Vagina (tissue), 2 donors: Measurements from ENCODE around the gene CHCHD4. TPM values are rescaled to one million over a fixed set of nuclear protein-coding genes. Genes with fewer than 3 reads are reported as not detected.

Experiments
- DNase-seq, 2 donors: peaks; one replicate each; pipeline ENCODE4 v3.0.0-alpha.2; 2017; ENCODE audit errors: extremely low spot score in 2 of 2
- H3K27ac ChIP-seq: fragments of 200-600 bp; sonication (generic); one replicate; pipeline ENCODE4 v1.5.1; 2019
- H3K27me3 ChIP-seq: fragments of 200-600 bp; sonication (generic); one replicate; pipeline ENCODE4 v1.5.1; 2019
- H3K36me3 ChIP-seq, 2 donors: fragments of 200-600 bp; sonication (generic); one replicate each; pipeline ENCODE4 v1.5.1; 2017 to 2019
- H3K4me1 ChIP-seq: fragments of 200-600 bp; sonication (generic); one replicate; pipeline ENCODE4 v1.5.1; 2019
- H3K4me3 ChIP-seq, 2 donors: fragments of 200-600 bp; sonication (generic); 1 replicate in 1 of 2; 2 replicates in 1 of 2; pipeline ENCODE4 v1.5.1; 2016 to 2019
- H3K9me3 ChIP-seq: fragments of 200-600 bp; sonication (generic); one replicate; pipeline ENCODE4 v1.5.1; 2019
- POLR2A ChIP-seq, 2 donors: fragments of 450-650 bp; IDR thresholded peaks; one replicate each; pipeline ENCODE4 v1.6.1; 2017; ENCODE audit warnings: antibody characterized with exemption in 2 of 2, mild to moderate bottlenecking in 2 of 2, moderate library complexity in 2 of 2
- POLR2AphosphoS5 ChIP-seq, 2 donors: sonication (generic); formaldehyde crosslinking; IDR thresholded peaks; one replicate each; pipeline ENCODE4 v1.9.0; 2017; ENCODE audit warnings: antibody characterized with exemption in 2 of 2, mild to moderate bottlenecking in 2 of 2, low read depth in 1 of 2; ENCODE audit not compliant: insufficient read depth in 1 of 2
- intact Hi-C: fragments of 100-400 bp; cut with DNase I; formaldehyde crosslinking; loops from one replicate; pipeline ENCODE4 v1.15.1; 2023
- total RNA-seq: library from RNA; depleted of rRNA; stranded (reverse); fragments of >200 nt; gene quantifications from one replicate; pipeline ENCODE4 v1.2.3, GENCODE V29; 2016
- TF ChIP-seq, protein P1 (sequence below), 3 experiments: fragments of 450-650 bp in 2 of 3; fragments of 200-600 bp in 1 of 3; sonication (generic) in 1 of 3; IDR thresholded peaks; one replicate each; pipeline ENCODE4 v1.5.1; 2017 to 2019; ENCODE audit warnings: antibody characterized with exemption in 3 of 3, mild to moderate bottlenecking in 2 of 3, moderate library complexity in 2 of 3

The CHCHD4 gene
- total RNA-seq, 1 donor from 2014 or later: 10.6 TPM

DNA sequence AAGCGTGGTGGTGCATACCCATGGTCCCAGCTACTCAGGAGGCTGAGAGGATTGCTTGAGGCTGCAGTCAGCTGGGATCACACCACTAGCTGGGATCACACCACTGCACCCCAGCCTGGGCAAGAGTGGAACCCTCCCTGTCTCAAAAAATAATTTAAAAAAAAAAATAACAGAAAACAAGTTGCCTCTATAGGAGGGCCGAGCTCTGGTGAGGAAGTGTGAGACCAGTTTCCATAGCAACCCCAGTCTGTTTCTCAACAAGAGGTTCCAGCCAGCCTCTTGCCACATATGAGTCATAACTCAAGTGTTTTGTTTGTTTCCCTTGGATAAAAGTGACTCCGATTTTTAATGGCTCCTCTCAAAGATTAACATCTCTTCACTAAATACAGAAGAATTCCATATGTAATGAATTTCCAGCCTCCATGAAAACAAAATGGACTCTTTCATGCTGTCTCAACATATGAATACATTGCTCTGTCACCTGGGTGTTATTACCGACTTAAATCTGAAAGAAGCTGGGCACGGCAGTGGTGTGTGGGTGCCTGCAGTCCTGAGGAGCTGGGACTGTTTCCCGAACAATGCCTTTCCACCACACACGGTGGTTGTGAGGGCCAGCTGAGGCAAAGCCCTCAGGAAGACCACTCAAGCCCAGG, 19.9 kb upstream of the CHCHD4 start:
- Histone ChIP-seq H3K4me3 (peak overlapping the region in 1 of 2 donors; percentile 18), H3K36me3 (peaks cover 0 to 41% of the 10 kb centered on the region in 2 donors), H3K27ac (peak overlapping the region; percentile 81), H3K9me3 (no peaks in the 10 kb centered on the region), H3K4me1 (peaks cover 44% of the 10 kb centered on the region), H3K27me3 (no peaks in the 10 kb centered on the region)
- peak in 1 of 2 donors; percentile 93 for DNase-seq
- intact Hi-C loops: loop anchor here (1.0 kb wide), 1 partner anchor 19 kb away; the partner anchor contains the start of gene TMEM43
- TF ChIP-seq POLR2A (IDR thresholded peaks at IDR 0.05) (no peak), POLR2AphosphoS5 (IDR thresholded peaks at IDR 0.05; ENCODE audit: insufficient read depth in 1 of 2, low read depth in 1 of 2) (peak; percentile 40 to 97)

DNA sequence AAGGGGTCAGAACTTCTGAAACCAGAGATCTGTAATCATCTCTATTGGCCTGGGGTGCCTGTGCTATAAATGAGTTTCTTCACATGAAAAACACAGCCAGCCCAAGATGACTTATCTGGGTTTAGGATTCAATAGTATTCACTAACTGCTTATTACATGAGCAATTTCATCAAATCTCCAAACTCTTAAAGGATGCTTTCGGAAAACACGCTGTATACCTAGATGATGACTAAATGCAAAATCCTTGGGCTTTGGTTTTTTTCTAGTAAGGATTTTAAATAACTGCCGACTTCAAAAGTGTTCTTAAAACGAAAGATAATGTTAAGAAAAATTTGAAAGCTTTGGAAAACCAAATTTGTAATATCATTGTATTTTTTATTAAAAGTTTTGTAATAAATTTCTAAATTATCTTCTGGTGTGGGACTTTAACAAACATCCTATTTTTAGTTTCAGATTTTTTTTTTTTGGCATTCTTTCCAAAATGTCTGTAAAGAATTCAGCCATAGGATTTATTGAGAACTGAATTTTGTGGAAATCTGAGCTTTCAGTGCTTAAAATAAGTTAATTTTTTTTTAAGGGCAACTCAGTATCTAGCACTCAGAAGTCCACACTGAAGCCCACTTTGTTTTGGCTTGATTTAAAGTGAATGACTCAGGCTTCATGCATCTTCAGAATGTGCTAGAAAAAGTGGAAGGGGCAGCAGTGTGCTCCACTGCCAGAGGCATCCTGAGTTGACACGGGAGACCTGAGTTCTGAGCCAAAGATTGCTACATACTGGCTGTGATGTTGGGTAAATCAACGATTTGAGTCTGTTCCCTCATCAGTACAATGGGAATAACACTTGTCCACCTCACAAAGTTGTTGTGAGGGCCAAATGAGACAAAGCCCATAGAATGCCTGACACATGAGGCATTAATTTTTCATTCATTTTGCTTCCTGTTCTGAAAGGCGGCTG, 18.9 kb upstream of the CHCHD4 start:
- intact Hi-C loops: loop anchor here (1.0 kb wide), 1 partner anchor 18 kb away; the partner anchor contains the start of gene TMEM43
- peaks cover 0 to 45% of the 10 kb centered on the region in 2 donors for H3K36me3 ChIP-seq
- peaks cover 43% of the 10 kb centered on the region for H3K4me1 ChIP-seq

GRCh38 chr3:14142567-14143270, 18.0 kb upstream of the CHCHD4 start:
- H3K36me3 ChIP-seq: peaks cover 0 to 44% of the 10 kb centered on the region in 2 donors
- H3K9me3 ChIP-seq: no peaks in the 10 kb centered on the region
- H3K4me3 ChIP-seq: no peak overlapping the region
- no peak for DNase-seq
- intact Hi-C loops: no loop called here
- TF ChIP-seq POLR2AphosphoS5 (IDR thresholded peaks at IDR 0.05; ENCODE audit: insufficient read depth in 1 of 2, low read depth in 1 of 2): no peak
- TF ChIP-seq, protein P1, sequence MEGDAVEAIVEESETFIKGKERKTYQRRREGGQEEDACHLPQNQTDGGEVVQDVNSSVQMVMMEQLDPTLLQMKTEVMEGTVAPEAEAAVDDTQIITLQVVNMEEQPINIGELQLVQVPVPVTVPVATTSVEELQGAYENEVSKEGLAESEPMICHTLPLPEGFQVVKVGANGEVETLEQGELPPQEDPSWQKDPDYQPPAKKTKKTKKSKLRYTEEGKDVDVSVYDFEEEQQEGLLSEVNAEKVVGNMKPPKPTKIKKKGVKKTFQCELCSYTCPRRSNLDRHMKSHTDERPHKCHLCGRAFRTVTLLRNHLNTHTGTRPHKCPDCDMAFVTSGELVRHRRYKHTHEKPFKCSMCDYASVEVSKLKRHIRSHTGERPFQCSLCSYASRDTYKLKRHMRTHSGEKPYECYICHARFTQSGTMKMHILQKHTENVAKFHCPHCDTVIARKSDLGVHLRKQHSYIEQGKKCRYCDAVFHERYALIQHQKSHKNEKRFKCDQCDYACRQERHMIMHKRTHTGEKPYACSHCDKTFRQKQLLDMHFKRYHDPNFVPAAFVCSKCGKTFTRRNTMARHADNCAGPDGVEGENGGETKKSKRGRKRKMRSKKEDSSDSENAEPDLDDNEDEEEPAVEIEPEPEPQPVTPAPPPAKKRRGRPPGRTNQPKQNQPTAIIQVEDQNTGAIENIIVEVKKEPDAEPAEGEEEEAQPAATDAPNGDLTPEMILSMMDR (IDR thresholded peaks at IDR 0.05): no peak
- TF ChIP-seq POLR2A (IDR thresholded peaks at IDR 0.05): no peak
- H3K27me3 ChIP-seq: no peaks in the 10 kb centered on the region
- H3K27ac ChIP-seq: peak overlapping the region; percentile 81
- H3K4me1 ChIP-seq: peaks cover 38% of the 10 kb centered on the region

More for the DNA sequence above, 18.9 kb upstream of the CHCHD4 start:
- no peaks in the 10 kb centered on the region for H3K27me3 ChIP-seq
- TF ChIP-seq, protein P1 (IDR thresholded peaks at IDR 0.05): no peak
- no peak for TF ChIP-seq POLR2A (IDR thresholded peaks at IDR 0.05)
- TF ChIP-seq POLR2AphosphoS5 (IDR thresholded peaks at IDR 0.05; ENCODE audit: insufficient read depth in 1 of 2, low read depth in 1 of 2): peak in 1 of 2 donors; percentile 28
- DNase-seq: peak in 1 of 2 donors; percentile 88
- H3K9me3 ChIP-seq: no peaks in the 10 kb centered on the region
- H3K4me3 ChIP-seq: no peak overlapping the region
- H3K27ac ChIP-seq: peak overlapping the region; percentile 81

DNA sequence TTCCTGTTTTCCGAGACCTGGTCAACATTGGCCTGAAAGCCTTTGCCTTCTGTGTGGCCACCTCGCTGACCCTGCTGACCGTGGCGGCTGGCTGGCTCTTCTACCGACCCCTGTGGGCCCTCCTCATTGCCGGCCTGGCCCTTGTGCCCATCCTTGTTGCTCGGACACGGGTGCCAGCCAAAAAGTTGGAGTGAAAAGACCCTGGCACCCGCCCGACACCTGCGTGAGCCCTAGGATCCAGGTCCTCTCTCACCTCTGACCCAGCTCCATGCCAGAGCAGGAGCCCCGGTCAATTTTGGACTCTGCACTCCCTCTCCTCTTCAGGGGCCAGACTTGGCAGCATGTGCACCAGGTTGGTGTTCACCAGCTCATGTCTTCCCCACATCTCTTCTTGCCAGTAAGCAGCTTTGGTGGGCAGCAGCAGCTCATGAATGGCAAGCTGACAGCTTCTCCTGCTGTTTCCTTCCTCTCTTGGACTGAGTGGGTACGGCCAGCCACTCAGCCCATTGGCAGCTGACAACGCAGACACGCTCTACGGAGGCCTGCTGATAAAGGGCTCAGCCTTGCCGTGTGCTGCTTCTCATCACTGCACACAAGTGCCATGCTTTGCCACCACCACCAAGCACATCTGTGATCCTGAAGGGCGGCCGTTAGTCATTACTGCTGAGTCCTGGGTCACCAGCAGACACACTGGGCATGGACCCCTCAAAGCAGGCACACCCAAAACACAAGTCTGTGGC, 17.1 kb upstream of the CHCHD4 start:
- Histone ChIP-seq H3K27ac (peak overlapping the region; percentile 81), H3K4me3 (no peak overlapping the region), H3K4me1 (peaks cover 41% of the 10 kb centered on the region), H3K27me3 (no peaks in the 10 kb centered on the region), H3K9me3 (no peaks in the 10 kb centered on the region), H3K36me3 (peaks cover 0 to 37% of the 10 kb centered on the region in 2 donors)
- TF ChIP-seq POLR2A (IDR thresholded peaks at IDR 0.05) (no peak), POLR2AphosphoS5 (IDR thresholded peaks at IDR 0.05; ENCODE audit: insufficient read depth in 1 of 2, low read depth in 1 of 2) (no peak)
- TF ChIP-seq, protein P1 (IDR thresholded peaks at IDR 0.05): no peak
- intact Hi-C loops: no loop called here
- DNase-seq: no peak
